GM19023 (cell line): ENCODE measurements around the gene LDB2.

Experiments
- ATAC-seq: cut with Tn5 transposase; IDR thresholded peaks from one replicate; pipeline ENCODE4 v1.9.1; 2021; ENCODE audit warnings: mild to moderate bottlenecking, moderate library complexity; ENCODE audit not compliant: unreplicated experiment

The LDB2 gene

GRCh38 chr4:16887887-16888286 is 10.6 kb downstream of the LDB2 start:
- no peak for ATAC-seq

GRCh38 chr4:16884673-16885460 is 13.6 kb downstream of the LDB2 start:
- no peak for ATAC-seq

- no peak for ATAC-seq
Observed at GRCh38 chr4:16883806-16884205, 14.6 kb downstream of the LDB2 start.

- ATAC-seq, result no peak
Observed at GRCh38 chr4:16881151-16881884, 17.1 kb downstream of the LDB2 start.

GRCh38 chr4:16875487-16875886 is 23.0 kb downstream of the LDB2 start:
- ATAC-seq, result no peak

- no peak for ATAC-seq
Observed at GRCh38 chr4:16869594-16870245, 28.7 kb downstream of the LDB2 start.

GRCh38 chr4:16868674-16869073 is 29.8 kb downstream of the LDB2 start:
- no peak for ATAC-seq

GRCh38 chr4:16867827-16868226 is 30.6 kb downstream of the LDB2 start:
- ATAC-seq, result no peak

GRCh38 chr4:16866974-16867373 is 31.5 kb downstream of the LDB2 start:
- no peak for ATAC-seq

GRCh38 chr4:16865897-16866283 is 32.6 kb downstream of the LDB2 start:
- no peak for ATAC-seq

GRCh38 chr4:16865209-16865896 is 33.1 kb downstream of the LDB2 start:
- ATAC-seq, result no peak

GRCh38 chr4:16864199-16864598 is 34.2 kb downstream of the LDB2 start:
- no peak for ATAC-seq

- ATAC-seq, result no peak
Observed at GRCh38 chr4:16862697-16863096, 35.7 kb downstream of the LDB2 start.

GRCh38 chr4:16860516-16860915 is 37.9 kb downstream of the LDB2 start:
- no peak for ATAC-seq

GRCh38 chr4:16859031-16859430 is 39.4 kb downstream of the LDB2 start:
- no peak for ATAC-seq

GRCh38 chr4:16858275-16858752 is 40.1 kb downstream of the LDB2 start:
- ATAC-seq, result no peak

- ATAC-seq, result no peak
Observed at GRCh38 chr4:16857425-16857824, 41.0 kb downstream of the LDB2 start.

- no peak for ATAC-seq
Observed at GRCh38 chr4:16853640-16854039, 44.8 kb downstream of the LDB2 start.

GRCh38 chr4:16852644-16853043 is 45.8 kb downstream of the LDB2 start:
- no peak for ATAC-seq

GRCh38 chr4:16852228-16852627 is 46.2 kb downstream of the LDB2 start:
- no peak for ATAC-seq

GRCh38 chr4:16846540-16847117 is 51.8 kb downstream of the LDB2 start:
- no peak for ATAC-seq
